ENCODE measurements around the gene NDRG2.

- TF ChIP-seq, protein P1, sequence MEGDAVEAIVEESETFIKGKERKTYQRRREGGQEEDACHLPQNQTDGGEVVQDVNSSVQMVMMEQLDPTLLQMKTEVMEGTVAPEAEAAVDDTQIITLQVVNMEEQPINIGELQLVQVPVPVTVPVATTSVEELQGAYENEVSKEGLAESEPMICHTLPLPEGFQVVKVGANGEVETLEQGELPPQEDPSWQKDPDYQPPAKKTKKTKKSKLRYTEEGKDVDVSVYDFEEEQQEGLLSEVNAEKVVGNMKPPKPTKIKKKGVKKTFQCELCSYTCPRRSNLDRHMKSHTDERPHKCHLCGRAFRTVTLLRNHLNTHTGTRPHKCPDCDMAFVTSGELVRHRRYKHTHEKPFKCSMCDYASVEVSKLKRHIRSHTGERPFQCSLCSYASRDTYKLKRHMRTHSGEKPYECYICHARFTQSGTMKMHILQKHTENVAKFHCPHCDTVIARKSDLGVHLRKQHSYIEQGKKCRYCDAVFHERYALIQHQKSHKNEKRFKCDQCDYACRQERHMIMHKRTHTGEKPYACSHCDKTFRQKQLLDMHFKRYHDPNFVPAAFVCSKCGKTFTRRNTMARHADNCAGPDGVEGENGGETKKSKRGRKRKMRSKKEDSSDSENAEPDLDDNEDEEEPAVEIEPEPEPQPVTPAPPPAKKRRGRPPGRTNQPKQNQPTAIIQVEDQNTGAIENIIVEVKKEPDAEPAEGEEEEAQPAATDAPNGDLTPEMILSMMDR (IDR thresholded peaks at IDR 0.05 in 2 of 3, conservative IDR thresholded peaks at IDR 0.05 in 1 of 3; ENCODE audit: borderline replicate concordance in 1 of 3, insufficient read depth in 1 of 3, low read depth in 2 of 3, low read length in 2 of 3): no peak
- TF ChIP-seq EZH2phosphoT487 (IDR thresholded peaks at IDR 0.05; ENCODE audit: borderline replicate concordance) (no peak), EZH2 (IDR thresholded peaks at IDR 0.05) (no peak), ZFX (IDR thresholded peaks at IDR 0.05) (peak; percentile 66; the same call in 1 of the 2 replicates), POLR2AphosphoS5 (IDR thresholded peaks at IDR 0.05; ENCODE audit: low read depth, low read length) (peak; percentile 29; the same call in 1 of the 2 replicates)
Measured at GRCh38 chr14:21070083-21070609, 45.3 kb upstream of the NDRG2 start, which contains the start of gene ARHGEF40.

Measured in HCT116 (cell line).